A549 (cell line): Measurements from ENCODE around the gene ZC3H12C. TPM values are rescaled to one million over a fixed set of nuclear protein-coding genes. Genes with fewer than 3 reads are reported as not detected.
A peak's percentile ranks its signal among the peaks of the same experiment; 100 is the strongest.

Experiments
- ATAC-seq, 2 experiments: fragments of 200-7000 bp in 1 of 2; fragments of >200 bp in 1 of 2; cut with Nextera tagmentation in 1 of 2; cut with Tn5 transposase in 1 of 2; 3 replicates each; pipeline versions ENCODE4 v1.8.0 to v1.9.1; 2018 to 2020; ENCODE audit warnings: mild to moderate bottlenecking in 1 of 2, moderate library complexity in 1 of 2
- CTCF ChIA-PET: fragments of 300-600 bp; sonication (Branson Sonifier 250); formaldehyde crosslinking; extraction: SDS; loops from one replicate; lab custom pipeline; 2021; ENCODE audit warnings: antibody characterized with exemption, inconsistent platforms; lab: Yijun Ruan, JAX
- POLR2A ChIA-PET: fragments of 350-600 bp; formaldehyde crosslinking; extraction: SDS; loops from one replicate; lab custom pipeline; 2021; ENCODE audit warnings: antibody characterized with exemption, inconsistent platforms; lab: Yijun Ruan, JAX
- DNase-seq, 2 experiments: peaks; one replicate each; pipeline versions ENCODE4 v3.0.0 to v3.0.0-alpha.2; 2011 to 2016; ENCODE audit warnings: low read depth in 1 of 2, low spot score in 1 of 2
- FAIRE-seq: peaks from 2 replicates; lab custom pipeline; 2011; peaks lifted over from hg19 to GRCh38; lab: Jason Lieb, UNC
- H3K27ac ChIP-seq, 2 experiments: fragments of >200 bp; sonication (Bioruptor Twin); formaldehyde crosslinking; 3 replicates each; pipeline ENCODE4 v1.5.1; 2016 to 2017
- H3K4me1 ChIP-seq: fragments of >200 bp; sonication (Bioruptor Twin); formaldehyde crosslinking; 3 replicates; pipeline ENCODE4 v1.6.1; 2016
- H3K4me2 ChIP-seq: fragments of >200 bp; sonication (Bioruptor Twin); formaldehyde crosslinking; 3 replicates; pipeline ENCODE4 v1.6.1; 2016
- H3K4me3 ChIP-seq: fragments of >200 bp; sonication (Bioruptor Twin); formaldehyde crosslinking; 3 replicates; pipeline ENCODE4 v1.5.1; 2016
- H3K9me3 ChIP-seq: fragments of >200 bp; sonication (Bioruptor Twin); formaldehyde crosslinking; 3 replicates; pipeline ENCODE4 v1.6.1; 2016
- BCL3 ChIP-seq: fragments of >200 bp; sonication (Bioruptor Twin); formaldehyde crosslinking; IDR thresholded peaks from 3 replicates; pipeline ENCODE4 v1.6.1; 2016
- CEBPB ChIP-seq, 2 experiments: fragments of >200 bp in 1 of 2; sonication (Bioruptor Twin) in 1 of 2; formaldehyde crosslinking in 1 of 2; IDR thresholded peaks; 2 replicates each; pipeline ENCODE4 v1.6.1; 2012 to 2016
- CHD2 ChIP-seq: fragments of 150-350 bp; IDR thresholded peaks from 2 replicates; pipeline ENCODE4 v1.6.1; 2014; ENCODE audit warnings: low read length; ENCODE audit not compliant: partially characterized antibody
- CTCF ChIP-seq: fragments of >200 bp; sonication (Bioruptor Twin); formaldehyde crosslinking; IDR thresholded peaks from 3 replicates; pipeline ENCODE4 v1.5.1; 2016
- EHF ChIP-seq: fragments of 250-450 bp; sonication (Bioruptor Pico); IDR thresholded peaks from 2 replicates; pipeline ENCODE4 v1.5.0; 2020; ENCODE audit warnings: mild to moderate bottlenecking
- EP300 ChIP-seq, 2 experiments: fragments of >200 bp; sonication (Bioruptor Twin); formaldehyde crosslinking; IDR thresholded peaks; 2 replicates in 1 of 2; 3 replicates in 1 of 2; pipeline ENCODE4 v1.6.1; 2016 to 2017
- FOXS1 ChIP-seq: fragments of 250-450 bp; sonication (Bioruptor Pico); IDR thresholded peaks from 2 replicates; pipeline ENCODE4 v1.5.0; 2020; ENCODE audit warnings: mild to moderate bottlenecking, moderate library complexity
- GATA3 ChIP-seq: IDR thresholded peaks from 2 replicates; pipeline ENCODE4 v1.6.1; 2012; ENCODE audit warnings: borderline replicate concordance
- HDAC2 ChIP-seq: fragments of 200-600 bp; sonication (generic); IDR thresholded peaks from 2 replicates; pipeline ENCODE4 v1.6.1; 2016
- HES2 ChIP-seq: fragments of >200 bp; sonication (Bioruptor Twin); formaldehyde crosslinking; IDR thresholded peaks from 2 replicates; pipeline ENCODE4 v1.6.1; 2016
- HEYL ChIP-seq: fragments of 250-450 bp; sonication (Bioruptor Pico); IDR thresholded peaks from 2 replicates; pipeline ENCODE4 v1.8.0; 2021; ENCODE audit warnings: mild to moderate bottlenecking, moderate library complexity
- HOXA7 ChIP-seq: fragments of 250-450 bp; sonication (Bioruptor Pico); IDR thresholded peaks from 2 replicates; pipeline ENCODE4 v1.5.0; 2020; ENCODE audit warnings: mild to moderate bottlenecking, moderate library complexity
- HOXB13 ChIP-seq: fragments of 250-450 bp; sonication (Bioruptor Pico); IDR thresholded peaks from 2 replicates; pipeline ENCODE4 v1.5.0; 2020; ENCODE audit warnings: low read depth, mild to moderate bottlenecking, moderate library complexity
- JUN ChIP-seq, 2 experiments: fragments of >200 bp; sonication (Bioruptor Twin); formaldehyde crosslinking; IDR thresholded peaks; 2 replicates in 1 of 2; 3 replicates in 1 of 2; pipeline ENCODE4 v1.6.1; 2016 to 2017
- KDM1A ChIP-seq: fragments of 200-600 bp; sonication (generic); IDR thresholded peaks from 2 replicates; pipeline ENCODE4 v1.6.1; 2016; ENCODE audit warnings: low read depth, mild to moderate bottlenecking
- MYC ChIP-seq: IDR thresholded peaks from 2 replicates; pipeline ENCODE4 v1.6.1; 2012; ENCODE audit warnings: mild to moderate bottlenecking, inconsistent platforms, low read length, improper control_type of control experiment, borderline replicate concordance
- NPAS2 ChIP-seq: fragments of 250-450 bp; sonication (Bioruptor Pico); IDR thresholded peaks from 2 replicates; pipeline ENCODE4 v1.8.0; 2022; ENCODE audit warnings: mild to moderate bottlenecking, moderate library complexity, borderline replicate concordance
- PHF8 ChIP-seq: fragments of 200-600 bp; sonication (generic); IDR thresholded peaks from 2 replicates; pipeline ENCODE4 v1.6.1; 2016; ENCODE audit warnings: low read depth, mild to moderate bottlenecking, antibody characterized with exemption, moderate library complexity, borderline replicate concordance
- POLR2A ChIP-seq: IDR thresholded peaks from 2 replicates; pipeline ENCODE4 v1.6.1; 2012; ENCODE audit warnings: mild to moderate bottlenecking, low read length
- POLR2AphosphoS2 ChIP-seq: conservative IDR thresholded peaks from 2 replicates; pipeline ENCODE4 v1.6.1; 2012; ENCODE audit warnings: low read length, improper control_type of control experiment, inconsistent platforms
- RAD21 ChIP-seq, 2 experiments: fragments of >200 bp in 1 of 2; sonication (Bioruptor Twin) in 1 of 2; formaldehyde crosslinking in 1 of 2; IDR thresholded peaks in 1 of 2; conservative IDR thresholded peaks in 1 of 2; 2 replicates in 1 of 2; 3 replicates in 1 of 2; pipeline ENCODE4 v1.6.1; 2012 to 2018; ENCODE audit warnings: inconsistent platforms in 1 of 2
- RARB ChIP-seq: fragments of 250-450 bp; sonication (Bioruptor Pico); IDR thresholded peaks from 2 replicates; pipeline ENCODE4 v1.8.0; 2021; ENCODE audit warnings: mild to moderate bottlenecking, moderate library complexity
- RFX5 ChIP-seq: fragments of 450-650 bp; IDR thresholded peaks from 2 replicates; pipeline ENCODE4 v1.7.1; 2014; ENCODE audit warnings: antibody characterized with exemption, mild to moderate bottlenecking, moderate library complexity
- RNF2 ChIP-seq: fragments of 200-600 bp; sonication (generic); IDR thresholded peaks from 2 replicates; pipeline ENCODE4 v1.6.1; 2016; ENCODE audit warnings: low read depth, mild to moderate bottlenecking, antibody characterized with exemption, moderate library complexity, borderline replicate concordance
- TFCP2L1 ChIP-seq: fragments of 250-450 bp; sonication (Bioruptor Pico); IDR thresholded peaks from 2 replicates; pipeline ENCODE4 v1.5.0; 2021; ENCODE audit warnings: mild to moderate bottlenecking
- USF2 ChIP-seq: fragments of 450-650 bp; IDR thresholded peaks from 2 replicates; pipeline ENCODE4 v1.6.1; 2014; ENCODE audit warnings: antibody characterized with exemption
- ZFP36 ChIP-seq: fragments of 450-650 bp; IDR thresholded peaks from 2 replicates; pipeline ENCODE4 v1.6.1; 2014; ENCODE audit warnings: borderline replicate concordance; ENCODE audit not compliant: partially characterized antibody
- WGBS: methylation state at CpG from one replicate; pipeline ENCODE4 v1.1.6; 2017; ENCODE audit errors: missing lambda C conversion rate; 5-methylcytosine and 5-hydroxymethylcytosine counted together
- polyA minus RNA-seq: library from RNA; depleted of rRNA, polyadenylated mRNA; stranded (reverse); fragments of >200 nt; gene quantifications from 2 replicates; pipeline ENCODE4 v1.2.3, GENCODE V29; 2011; rRNA and poly(A)+ RNA removed
- polyA plus RNA-seq, 4 experiments: library from polyadenylated mRNA; depleted of rRNA in 3 of 4; stranded (reverse); fragments of >200 nt; fragmentation: RNase III in 1 of 4; extraction: RNeasy Plus Mini Kit Qiagen cat#74134 plus additional on column Dnase treatment in 1 of 4; gene quantifications; 2 replicates in 3 of 4; 3 replicates in 1 of 4; pipeline ENCODE4 v1.2.3, GENCODE V29; 2011 to 2017
- TF ChIP-seq, protein P1 (sequence below): IDR thresholded peaks from 2 replicates; pipeline ENCODE4 v1.6.1; 2012; ENCODE audit warnings: low read depth, borderline replicate concordance
- TF ChIP-seq, protein P2 (sequence below): IDR thresholded peaks from 2 replicates; pipeline ENCODE4 v1.6.1; 2012

ZC3H12C gene
- 11.9 and 12.4 TPM in 2 replicates for polyA plus RNA-seq (2011; rRNA removed)
- 2.4 and 3.1 TPM in 2 replicates for polyA plus RNA-seq (2012; cell fraction: cytosol; rRNA removed)
- 5.6 TPM in 2 replicates for polyA plus RNA-seq (2012; cell fraction: nucleus; rRNA removed)
- polyA plus RNA-seq (2017; fragmentation: RNase III; extraction: RNeasy Plus Mini Kit Qiagen cat#74134 plus additional on column Dnase treatment): 3.1 to 3.2 TPM (median 3.1 TPM) in 3 replicates
- 13.1 and 13.9 TPM in 2 replicates for polyA minus RNA-seq

DNA sequence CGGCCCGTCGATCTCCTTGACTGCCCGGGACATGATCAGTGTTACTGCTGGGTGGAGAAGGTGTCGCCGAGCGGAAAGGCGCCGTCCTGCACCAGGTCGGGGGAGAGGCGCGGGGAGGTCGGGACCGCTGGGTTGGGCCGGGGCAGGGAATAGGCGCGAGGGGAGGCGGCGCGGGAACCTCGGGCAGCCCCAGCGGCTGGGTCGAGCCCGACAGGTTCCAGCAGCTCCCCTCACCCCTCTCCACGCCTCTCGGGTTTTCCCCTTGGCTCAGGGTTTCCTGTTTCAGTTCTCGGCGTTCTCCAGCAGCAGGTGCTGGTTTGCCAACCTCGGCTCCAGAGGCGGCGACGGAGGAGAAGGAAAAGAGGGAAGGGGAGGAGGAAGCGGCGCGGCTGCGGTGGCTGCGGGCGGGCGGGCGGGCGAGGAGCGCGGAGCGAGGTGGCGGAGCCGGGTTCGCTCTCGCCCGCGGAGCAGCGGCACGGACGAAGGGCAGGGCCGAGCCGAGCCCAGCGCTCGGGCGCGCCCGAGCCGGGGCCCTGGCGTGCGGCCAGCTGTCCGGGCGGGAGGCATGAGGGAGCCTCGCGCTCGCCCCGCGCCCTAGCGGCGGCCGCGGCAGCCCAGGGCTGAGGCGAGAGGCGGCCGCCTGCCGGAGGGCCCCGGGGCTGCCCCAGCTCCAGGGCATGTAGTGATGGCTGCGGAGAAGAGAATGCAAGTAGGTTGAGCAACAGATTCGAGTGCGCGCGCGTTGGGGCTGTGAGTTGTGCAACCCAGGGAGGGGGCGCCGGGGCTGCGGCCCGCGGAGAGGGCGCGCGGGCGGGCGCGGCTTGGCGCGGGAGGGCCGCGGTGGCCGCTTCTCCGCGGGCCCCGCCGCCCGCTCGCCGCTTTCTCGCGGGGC lies at the start of gene ZC3H12C:
TSS of gene ZC3H12C (plus strand) at position 878 of the 892 bp plus-strand sequence. CDS start 20 bp downstream, outside the sequence.
- peak within 1 kb of the TSS; percentile 89 for H3K4me2 ChIP-seq
- POLR2A ChIA-PET: interaction anchor here (0.6 to 1.9 kb wide), 13 partner anchors 13 to 1300 kb away, joined by 3 to 7 read pairs (median 4); no protein-coding TSS in a partner anchor
- DNase-seq (peak; percentile 47 to 87), ATAC-seq (peak; percentile 87 to 89), FAIRE-seq (no peak)
- CTCF ChIA-PET: interaction anchor here (0.9 to 3.1 kb wide), 12 partner anchors 12 to 340 kb away, joined by 3 to 12 read pairs (median 4); no protein-coding TSS in a partner anchor
- 2% methylated on average over 35 of the region's 110 CpGs for WGBS
- peak within 1 kb of the TSS; percentile 60 for H3K4me3 ChIP-seq
- H3K27ac ChIP-seq: peak within 1 kb of the TSS; percentile 92 to 97
- peaks cover 40% of the 10 kb centered on the region for H3K4me1 ChIP-seq
- no peaks in the 10 kb centered on the region for H3K9me3 ChIP-seq
- TF ChIP-seq, protein P1, sequence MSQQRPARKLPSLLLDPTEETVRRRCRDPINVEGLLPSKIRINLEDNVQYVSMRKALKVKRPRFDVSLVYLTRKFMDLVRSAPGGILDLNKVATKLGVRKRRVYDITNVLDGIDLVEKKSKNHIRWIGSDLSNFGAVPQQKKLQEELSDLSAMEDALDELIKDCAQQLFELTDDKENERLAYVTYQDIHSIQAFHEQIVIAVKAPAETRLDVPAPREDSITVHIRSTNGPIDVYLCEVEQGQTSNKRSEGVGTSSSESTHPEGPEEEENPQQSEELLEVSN: peak; percentile 47; the same call in 1 of the 2 replicates
- TF ChIP-seq RAD21 (conservative IDR thresholded peaks at IDR 0.05 in 1 of 2, IDR thresholded peaks at IDR 0.05 in 1 of 2) (peak; percentile 37 to 52; a peak in 3 of 5 replicates), HEYL (CRISPR knock-in tag) (no peak), MYC (peak; percentile 51; the same call in 1 of the 2 replicates), TFCP2L1 (CRISPR knock-in tag) (no peak), CTCF (peak; percentile 36), POLR2A (peak; percentile 30), CEBPB (IDR thresholded peaks at IDR 0.05) (peak; percentile 79 to 82), JUN (IDR thresholded peaks at IDR 0.05) (peak; percentile 39 to 50; a peak in 2 of 5 replicates), EP300 (IDR thresholded peaks at IDR 0.05) (0 out of 5 replicates have a peak, but pooled peaks of 1 of the 2 experiments have one; percentile 13), BCL3 (0 out of 3 replicates have a peak, but pooled peaks have one; percentile 19), KDM1A (no peak), PHF8 (peak; percentile 26; the same call in 1 of the 2 replicates)
- TF ChIP-seq, protein P2, sequence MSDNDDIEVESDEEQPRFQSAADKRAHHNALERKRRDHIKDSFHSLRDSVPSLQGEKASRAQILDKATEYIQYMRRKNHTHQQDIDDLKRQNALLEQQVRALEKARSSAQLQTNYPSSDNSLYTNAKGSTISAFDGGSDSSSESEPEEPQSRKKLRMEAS: peak; percentile 39

GRCh38 chr11:110044226-110044968 lies 48.8 kb upstream of the ZC3H12C start:
- no peak for FAIRE-seq
- Histone ChIP-seq H3K27ac (no peak overlapping the region), H3K4me1 (no peaks in the 10 kb centered on the region), H3K4me3 (no peak overlapping the region), H3K4me2 (no peak overlapping the region), H3K9me3 (0 out of 3 replicates have a peak, but pooled peaks cover 5% of the 10 kb centered on the region)
- 72% methylated on average over 9 of the region's 9 CpGs for WGBS
- POLR2A ChIA-PET: no interaction called here
- no peak for ATAC-seq
- no peak for DNase-seq
- CTCF ChIA-PET: interaction anchor here (0.6 kb wide), 1 partner anchor 25 kb away, joined by 3 read pairs; no protein-coding TSS in a partner anchor
- TF ChIP-seq GATA3 (no peak), KDM1A (no peak), HOXA7 (CRISPR knock-in tag) (no peak), RFX5 (no peak), HOXB13 (no peak), RARB (CRISPR knock-in tag) (no peak), EHF (CRISPR knock-in tag) (no peak), RNF2 (no peak), NPAS2 (CRISPR knock-in tag) (no peak), USF2 (no peak), POLR2AphosphoS2 (no peak), PHF8 (no peak), HES2 (no peak), HDAC2 (no peak), FOXS1 (CRISPR knock-in tag) (no peak), CHD2 (no peak), ZFP36 (no peak)
